Esophagus squamous epithelium (tissue), 4 donors: ENCODE data around the gene ARF1.

Source experiments
- POLR2A ChIP-seq, 4 donors: fragments of 450-650 bp; IDR thresholded peaks; one replicate each; pipeline ENCODE4 v1.6.1; 2017; ENCODE audit warnings: antibody characterized with exemption in 4 of 4, mild to moderate bottlenecking in 4 of 4, moderate library complexity in 3 of 4
- TF ChIP-seq, protein P1 (sequence below), 6 experiments: fragments of 450-650 bp in 4 of 6; fragments of 200-600 bp in 2 of 6; sonication (generic) in 2 of 6; IDR thresholded peaks; one replicate each; pipeline ENCODE4 v1.5.1; 2016 to 2019; ENCODE audit warnings: antibody characterized with exemption in 6 of 6, mild to moderate bottlenecking in 4 of 6, moderate library complexity in 4 of 6

DNA sequence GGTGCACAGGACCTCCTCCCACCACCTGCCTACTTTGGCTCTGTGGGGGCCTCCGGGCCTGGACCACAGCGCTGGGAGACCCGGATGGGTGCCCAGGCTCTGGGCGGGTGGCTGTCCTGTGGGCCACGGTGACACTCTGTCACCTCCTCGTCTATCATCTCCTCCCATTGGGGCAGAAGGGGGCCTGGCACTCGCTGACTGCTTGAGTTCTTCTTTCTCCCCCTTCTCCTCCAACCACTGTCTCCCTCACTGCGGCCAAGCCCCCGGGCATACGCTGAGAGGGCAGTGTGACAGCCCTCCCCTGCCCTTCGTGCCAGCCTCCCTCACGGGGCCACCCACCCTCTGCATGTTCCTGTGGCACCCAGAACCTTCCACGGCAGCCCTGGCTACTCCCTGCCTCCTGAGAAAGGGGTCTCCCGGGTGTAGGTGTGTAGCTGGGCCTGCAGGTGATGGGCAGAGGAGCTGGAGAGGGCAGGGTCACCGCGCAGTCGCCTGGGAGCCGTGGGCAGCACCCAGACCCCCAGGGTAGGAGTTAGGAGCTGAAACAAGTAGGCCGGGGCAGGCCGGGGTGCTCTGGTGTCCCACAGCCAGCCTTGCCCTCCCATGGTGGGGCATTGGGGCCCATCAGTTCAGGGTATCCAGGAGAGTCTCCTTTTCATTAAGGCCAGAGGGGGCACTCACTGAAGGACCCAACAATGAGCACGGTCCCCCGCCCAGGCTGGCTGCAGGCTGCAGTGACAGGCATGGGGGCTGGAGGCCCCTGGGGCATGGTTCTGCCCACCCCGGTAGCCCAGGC lies 9.2 kb upstream of the ARF1 start:
- no peak for TF ChIP-seq POLR2A (IDR thresholded peaks at IDR 0.05)
- TF ChIP-seq, protein P1, sequence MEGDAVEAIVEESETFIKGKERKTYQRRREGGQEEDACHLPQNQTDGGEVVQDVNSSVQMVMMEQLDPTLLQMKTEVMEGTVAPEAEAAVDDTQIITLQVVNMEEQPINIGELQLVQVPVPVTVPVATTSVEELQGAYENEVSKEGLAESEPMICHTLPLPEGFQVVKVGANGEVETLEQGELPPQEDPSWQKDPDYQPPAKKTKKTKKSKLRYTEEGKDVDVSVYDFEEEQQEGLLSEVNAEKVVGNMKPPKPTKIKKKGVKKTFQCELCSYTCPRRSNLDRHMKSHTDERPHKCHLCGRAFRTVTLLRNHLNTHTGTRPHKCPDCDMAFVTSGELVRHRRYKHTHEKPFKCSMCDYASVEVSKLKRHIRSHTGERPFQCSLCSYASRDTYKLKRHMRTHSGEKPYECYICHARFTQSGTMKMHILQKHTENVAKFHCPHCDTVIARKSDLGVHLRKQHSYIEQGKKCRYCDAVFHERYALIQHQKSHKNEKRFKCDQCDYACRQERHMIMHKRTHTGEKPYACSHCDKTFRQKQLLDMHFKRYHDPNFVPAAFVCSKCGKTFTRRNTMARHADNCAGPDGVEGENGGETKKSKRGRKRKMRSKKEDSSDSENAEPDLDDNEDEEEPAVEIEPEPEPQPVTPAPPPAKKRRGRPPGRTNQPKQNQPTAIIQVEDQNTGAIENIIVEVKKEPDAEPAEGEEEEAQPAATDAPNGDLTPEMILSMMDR (IDR thresholded peaks at IDR 0.05), result no peak
